Activated CD4-positive, CD25-positive, alpha-beta regulatory T cell treated with anti-CD3 and anti-CD28 coated beads, Interleukin-2, amount 50 U/mL, for 16 hours (primary cell): ENCODE measurements around the gene L3MBTL1.

ENCODE experiments used
- DNase-seq: peaks from one replicate; pipeline ENCODE4 v3.0.0-alpha.2; 2020; ENCODE audit warnings: low read depth, low spot score

The L3MBTL1 gene

GRCh38 chr20:43559147-43559987, 51.9 kb downstream of the L3MBTL1 start:
- no peak for DNase-seq

- no peak for DNase-seq
Observed at GRCh38 chr20:43560974-43561373, 53.5 kb downstream of the L3MBTL1 start.

- no peak for DNase-seq
Observed at GRCh38 chr20:43563429-43563828, 55.9 kb downstream of the L3MBTL1 start.

- no peak for DNase-seq
Observed at GRCh38 chr20:43563991-43564390, 56.5 kb downstream of the L3MBTL1 start.

- no peak for DNase-seq
Observed at GRCh38 chr20:43564455-43564854, 57.0 kb downstream of the L3MBTL1 start.

GRCh38 chr20:43564993-43565757, 57.7 kb downstream of the L3MBTL1 start:
- DNase-seq, result no peak

GRCh38 chr20:43565758-43566104, 58.2 kb downstream of the L3MBTL1 start:
- no peak for DNase-seq

- no peak for DNase-seq
Observed at GRCh38 chr20:43567477-43567876, 60.0 kb downstream of the L3MBTL1 start.

- DNase-seq, result no peak
Observed at GRCh38 chr20:43568706-43569105, 61.2 kb downstream of the L3MBTL1 start.

GRCh38 chr20:43569282-43569681, 61.8 kb downstream of the L3MBTL1 start:
- DNase-seq, result no peak

GRCh38 chr20:43570496-43570895, 63.0 kb downstream of the L3MBTL1 start:
- no peak for DNase-seq

GRCh38 chr20:43571310-43571709, 63.8 kb downstream of the L3MBTL1 start:
- no peak for DNase-seq

- no peak for DNase-seq
Observed at GRCh38 chr20:43571771-43572170, 64.3 kb downstream of the L3MBTL1 start.

- DNase-seq, result no peak
Observed at GRCh38 chr20:43572891-43573290, 65.4 kb downstream of the L3MBTL1 start.

- no peak for DNase-seq
Observed at GRCh38 chr20:43576108-43576507, 68.6 kb downstream of the L3MBTL1 start.

- no peak for DNase-seq
Observed at GRCh38 chr20:43579861-43580793, 72.6 kb downstream of the L3MBTL1 start.

GRCh38 chr20:43583133-43583864, 75.8 kb downstream of the L3MBTL1 start:
- DNase-seq, result no peak

GRCh38 chr20:43583982-43584432, 76.5 kb downstream of the L3MBTL1 start:
- no peak for DNase-seq

GRCh38 chr20:43584448-43585136, 77.1 kb downstream of the L3MBTL1 start:
- DNase-seq, result no peak

- DNase-seq, result no peak
Observed at GRCh38 chr20:43586641-43587040, 79.1 kb downstream of the L3MBTL1 start.
